HepG2 (cell line): Measurements from ENCODE around the gene PPOX. TPM values are rescaled to one million over a fixed set of nuclear protein-coding genes. Genes with fewer than 3 reads are reported as not detected.

Source experiments
- ATAC-seq: fragments of 200-7000 bp; cut with Tn5 transposase; 3 replicates; pipeline ENCODE4 v1.9.1; 2020; ENCODE audit warnings: mild to moderate bottlenecking, moderate library complexity
- BruUV-seq: library from RNA; stranded (reverse); fragments of 400-500 nt; replicated peaks from 2 replicates; lab custom pipeline; 2021; lab: Mats Ljungman, UMichigan
- CTCF ChIA-PET: fragments of 300-600 bp; formaldehyde crosslinking; extraction: SDS; loops from one replicate; lab custom pipeline; 2021; ENCODE audit warnings: low total read pairs, inconsistent platforms, low intra/inter-chr PET ratio; lab: Yijun Ruan, JAX
- POLR2A ChIA-PET: fragments of 350-600 bp; sonication (Branson Sonifier 250); formaldehyde crosslinking; loops from one replicate; lab custom pipeline; 2020; ENCODE audit warnings: antibody characterized with exemption, inconsistent platforms; lab: Yijun Ruan, JAX
- DNase-seq: peaks from one replicate; pipeline ENCODE4 v3.0.0-alpha.2; 2015; ENCODE audit warnings: low spot score
- FAIRE-seq: peaks from 3 replicates; lab custom pipeline; 2011; peaks lifted over from hg19 to GRCh38; lab: Jason Lieb, UNC
- H2AFZ ChIP-seq: one replicate; pipeline ENCODE4 v1.6.1; 2011; ENCODE audit warnings: low read length, inconsistent platforms
- H3K27ac ChIP-seq: fragments of 300-600 bp; 3 replicates; pipeline ENCODE4 v1.8.0; 2011; ENCODE audit warnings: mixed run types, mild to moderate bottlenecking, mixed read lengths, low read length, inconsistent platforms; ENCODE audit not compliant: insufficient read depth; ENCODE audit errors: extremely low read length
- H3K27me3 ChIP-seq, 2 experiments: fragments of 200-600 bp in 1 of 2; 2 replicates in 1 of 2; 3 replicates in 1 of 2; pipeline versions ENCODE4 v1.6.0 to v1.8.0; 2011; ENCODE audit warnings: low read length in 2 of 2, mild to moderate bottlenecking in 2 of 2, moderate library complexity in 2 of 2, inconsistent platforms in 1 of 2; ENCODE audit not compliant: insufficient read depth in 2 of 2, control insufficient read depth in 1 of 2
- H3K36me3 ChIP-seq, 2 experiments: fragments of 200-600 bp in 1 of 2; replicated peaks in 1 of 2; 2 replicates in 1 of 2; 3 replicates in 1 of 2; pipeline versions ENCODE4 v1.5.1 to v1.8.0; 2011; ENCODE audit warnings: low read length in 2 of 2, inconsistent platforms in 1 of 2; ENCODE audit not compliant: insufficient read depth in 2 of 2, control insufficient read depth in 1 of 2
- H3K4me1 ChIP-seq: 2 replicates; pipeline ENCODE4 v1.5.1; 2012; ENCODE audit warnings: low read length, inconsistent platforms; ENCODE audit not compliant: insufficient read depth
- H3K4me2 ChIP-seq: 2 replicates; pipeline ENCODE4 v1.6.0; 2011; ENCODE audit warnings: low read depth, low read length, inconsistent platforms
- H3K4me3 ChIP-seq, 3 experiments: fragments of 200-600 bp in 1 of 3; sonication (generic), shearing (Covaris generic) in 1 of 3; replicated peaks in 1 of 3; 2 replicates each; pipeline ENCODE4 v1.5.1; 2011 to 2016; ENCODE audit warnings: low read length in 3 of 3, inconsistent platforms in 2 of 3, low read depth in 2 of 3, mild to moderate bottlenecking in 2 of 3, control low read depth in 1 of 3, mixed read lengths in 1 of 3; ENCODE audit not compliant: insufficient read depth in 1 of 3
- H3K79me2 ChIP-seq: one replicate; pipeline ENCODE4 v1.6.1; 2011; ENCODE audit warnings: low read length, inconsistent platforms; ENCODE audit not compliant: insufficient read depth
- H3K9ac ChIP-seq: 2 replicates; pipeline ENCODE4 v1.6.0; 2011; ENCODE audit warnings: mild to moderate bottlenecking, low read depth, low read length, inconsistent platforms; ENCODE audit not compliant: insufficient read depth
- H3K9me3 ChIP-seq: 2 replicates; pipeline ENCODE4 v1.5.1; 2012; ENCODE audit warnings: mild to moderate bottlenecking, low read length
- H4K20me1 ChIP-seq: 2 replicates; pipeline ENCODE4 v1.6.0; 2011; ENCODE audit warnings: inconsistent platforms, mild to moderate bottlenecking, low read length, moderate library complexity; ENCODE audit not compliant: insufficient read depth
- DZIP1 ChIP-seq: sonication (generic); formaldehyde crosslinking; IDR thresholded peaks from 2 replicates; pipeline ENCODE4 v1.5.0; 2020; ENCODE audit warnings: mild to moderate bottlenecking, missing genetic modification reagents
- RNF219 ChIP-seq: sonication (generic); formaldehyde crosslinking; IDR thresholded peaks from 2 replicates; pipeline ENCODE4 v1.5.0; 2020; ENCODE audit warnings: mild to moderate bottlenecking, missing genetic modification reagents
- TOE1 ChIP-seq: sonication (generic); formaldehyde crosslinking; IDR thresholded peaks from 2 replicates; pipeline ENCODE4 v1.4.0; 2020; ENCODE audit warnings: mild to moderate bottlenecking, missing genetic modification reagents
- ZNF468 ChIP-seq: sonication (generic); formaldehyde crosslinking; IDR thresholded peaks from 2 replicates; pipeline ENCODE4 v1.8.0; 2022; ENCODE audit warnings: mild to moderate bottlenecking, moderate library complexity, missing genetic modification reagents
- ZNF512B ChIP-seq: sonication (generic); formaldehyde crosslinking; IDR thresholded peaks from 2 replicates; pipeline ENCODE4 v1.5.1; 2020; ENCODE audit warnings: missing genetic modification reagents, mild to moderate bottlenecking, borderline replicate concordance
- ZNF550 ChIP-seq: sonication (generic); formaldehyde crosslinking; IDR thresholded peaks from 2 replicates; pipeline ENCODE4 v1.4.0; 2020; ENCODE audit warnings: mild to moderate bottlenecking, missing genetic modification reagents, borderline replicate concordance
- ZNF672 ChIP-seq: sonication (generic); formaldehyde crosslinking; IDR thresholded peaks from 2 replicates; pipeline ENCODE4 v1.8.1; 2022; ENCODE audit warnings: missing genetic modification reagents
- ZNF691 ChIP-seq: sonication (generic); formaldehyde crosslinking; IDR thresholded peaks from 2 replicates; pipeline ENCODE4 v1.4.0; 2020; ENCODE audit warnings: missing genetic modification reagents, low read depth, mild to moderate bottlenecking, borderline replicate concordance
- WGBS: methylation state at CpG from one replicate; pipeline ENCODE4 v1.1.6; 2017; ENCODE audit warnings: low lambda C conversion rate; 5-methylcytosine and 5-hydroxymethylcytosine counted together
- in situ Hi-C: cut with HindIII; loops from 2 replicates; pipeline ENCODE4 v1.10.0; 2017; ENCODE audit warnings: low pct_unique_long_range_greater_than_20kb; ENCODE audit not compliant: extremely low pct_ligation_motif_present
- intact Hi-C: fragments of 100-400 bp; cut with micrococcal nuclease; formaldehyde crosslinking; loops from one replicate; pipeline ENCODE4 v1.10.0; 2022; ENCODE audit not compliant: unreplicated experiment
- polyA plus RNA-seq, 8 experiments: library from polyadenylated mRNA; depleted of rRNA in 3 of 8; stranded (reverse) in 7 of 8; unstranded in 1 of 8; fragments of >200 nt; fragmentation: Illumina TruSeq in 4 of 8; extraction: Trizol in 4 of 8; gene quantifications; 2 replicates each; pipeline versions ENCODE4 v1.2.1 to v1.2.3, GENCODE V29; 2011 to 2016; ENCODE audit warnings: low read depth in 4 of 8, missing spikeins in 1 of 8, mixed read lengths in 1 of 8; ENCODE audit not compliant: insufficient read depth in 1 of 8
- total RNA-seq, 5 experiments: library from RNA; depleted of rRNA; stranded (reverse); fragments of >200 nt; fragmentation: Illumina TruSeq; extraction: Trizol; gene quantifications; 2 replicates each; pipeline ENCODE4 v1.2.3, GENCODE V29; 2016; ENCODE audit warnings: low read depth in 1 of 5
- TF ChIP-seq, protein P1 (sequence below): sonication (generic); formaldehyde crosslinking; IDR thresholded peaks from 2 replicates; pipeline ENCODE4 v1.4.0; 2020; ENCODE audit warnings: missing genetic modification reagents, mild to moderate bottlenecking, borderline replicate concordance

The PPOX gene
- total and polyA plus RNA-seq, 2 of the 13 experiments (the other 11 are each of a cell fraction or from before 2014, with no cell fraction given), result 15.5 to 27.7 TPM

- Histone ChIP-seq H3K27ac (no peak overlapping the region), H3K9ac (peak overlapping the region; percentile 20; the same call in 1 of the 2 replicates), H4K20me1 (no peaks in the 10 kb centered on the region), H2AFZ (no peak overlapping the region), H3K36me3 (peaks cover 18 to 81% of the 10 kb centered on the region in 2 experiments), H3K4me3 (no peak overlapping the region), H3K27me3 (no peaks in the 10 kb centered on the region), H3K4me2 (peak overlapping the region; percentile 21; the same call in 1 of the 2 replicates), H3K9me3 (no peaks in the 10 kb centered on the region), H3K4me1 (peaks cover 25% of the 10 kb centered on the region), H3K79me2 (peaks cover 5% of the 10 kb centered on the region)
- ATAC-seq, result peak; percentile 96
- 43% methylated on average over 7 of the region's 11 CpGs for WGBS
- peak; percentile 86 for FAIRE-seq
- ChIA-PET POLR2A (interaction anchor here (1.5 to 13.8 kb wide), 2 partner anchors 12 to 21 kb away, joined by 4 to 357 read pairs; partner anchors contain the start of genes APOA2 and TOMM40L), CTCF (interaction anchor here (0.9 to 3.7 kb wide), 8 partner anchors 15 to 172 kb away, joined by 3 to 26 read pairs (median 7); partner anchors contain the start of gene TOMM40L)
- DNase-seq, result peak; percentile 79
- intact Hi-C loops (loop anchor here (1.0 kb wide), 3 partner anchors 17 to 164 kb away; no protein-coding TSS in a partner anchor), in situ Hi-C loops (no loop called here)
- BruUV-seq, result TSS peak; percentile 27
- TF ChIP-seq ZNF550 (CRISPR knock-in tag), result no peak
- no peak for TF ChIP-seq TOE1 (CRISPR knock-in tag)
- TF ChIP-seq, protein P1, sequence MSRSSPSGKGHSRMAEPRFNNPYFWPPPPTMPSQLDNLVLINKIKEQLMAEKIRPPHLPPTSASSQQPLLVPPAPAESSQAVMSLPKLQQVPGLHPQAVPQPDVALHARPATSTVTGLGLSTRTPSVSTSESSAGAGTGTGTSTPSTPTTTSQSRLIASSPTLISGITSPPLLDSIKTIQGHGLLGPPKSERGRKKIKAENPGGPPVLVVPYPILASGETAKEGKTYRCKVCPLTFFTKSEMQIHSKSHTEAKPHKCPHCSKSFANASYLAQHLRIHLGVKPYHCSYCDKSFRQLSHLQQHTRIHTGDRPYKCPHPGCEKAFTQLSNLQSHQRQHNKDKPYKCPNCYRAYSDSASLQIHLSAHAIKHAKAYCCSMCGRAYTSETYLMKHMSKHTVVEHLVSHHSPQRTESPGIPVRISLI, result peak; percentile 37; the same call in 1 of the 2 replicates
- TF ChIP-seq ZNF468 (CRISPR knock-in tag), result no peak
- no peak for TF ChIP-seq ZNF672 (CRISPR knock-in tag)
- TF ChIP-seq DZIP1, result no peak
- TF ChIP-seq RNF219 (CRISPR knock-in tag), result no peak
- TF ChIP-seq ZNF691, result peak; percentile 75; the same call in 1 of the 2 replicates
- no peak for TF ChIP-seq ZNF512B (CRISPR knock-in tag)
Observed at GRCh38 chr1:161209790-161210409, 43.7 kb downstream of the PPOX start.
